ENCODE measurements around the gene SACM1L. TPM values are rescaled to one million over a fixed set of nuclear protein-coding genes. Genes with fewer than 3 reads are reported as not detected.

SACM1L gene
- total and polyA plus RNA-seq, 2 experiments from 2014 or later: 32.8 to 37.5 TPM

GRCh38 chr3:45644063-45644790 lies 45.0 kb upstream of the SACM1L start:
- no peak overlapping the region for H3K27ac ChIP-seq
- no peaks in the 10 kb centered on the region for H3K36me3 ChIP-seq
- TF ChIP-seq, protein P1, sequence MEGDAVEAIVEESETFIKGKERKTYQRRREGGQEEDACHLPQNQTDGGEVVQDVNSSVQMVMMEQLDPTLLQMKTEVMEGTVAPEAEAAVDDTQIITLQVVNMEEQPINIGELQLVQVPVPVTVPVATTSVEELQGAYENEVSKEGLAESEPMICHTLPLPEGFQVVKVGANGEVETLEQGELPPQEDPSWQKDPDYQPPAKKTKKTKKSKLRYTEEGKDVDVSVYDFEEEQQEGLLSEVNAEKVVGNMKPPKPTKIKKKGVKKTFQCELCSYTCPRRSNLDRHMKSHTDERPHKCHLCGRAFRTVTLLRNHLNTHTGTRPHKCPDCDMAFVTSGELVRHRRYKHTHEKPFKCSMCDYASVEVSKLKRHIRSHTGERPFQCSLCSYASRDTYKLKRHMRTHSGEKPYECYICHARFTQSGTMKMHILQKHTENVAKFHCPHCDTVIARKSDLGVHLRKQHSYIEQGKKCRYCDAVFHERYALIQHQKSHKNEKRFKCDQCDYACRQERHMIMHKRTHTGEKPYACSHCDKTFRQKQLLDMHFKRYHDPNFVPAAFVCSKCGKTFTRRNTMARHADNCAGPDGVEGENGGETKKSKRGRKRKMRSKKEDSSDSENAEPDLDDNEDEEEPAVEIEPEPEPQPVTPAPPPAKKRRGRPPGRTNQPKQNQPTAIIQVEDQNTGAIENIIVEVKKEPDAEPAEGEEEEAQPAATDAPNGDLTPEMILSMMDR (IDR thresholded peaks at IDR 0.05; ENCODE audit: low read depth, low read length): no peak
- no peak overlapping the region for H3K4me3 ChIP-seq
- no peaks in the 10 kb centered on the region for H3K27me3 ChIP-seq
- H3K4me1 ChIP-seq (ENCODE audit: low read depth): peaks cover 18% of the 10 kb centered on the region
- DNase-seq (ENCODE audit: low read depth in 1 of 2, low spot score in 1 of 2): peak in 1 of 2 donors; percentile 61
- no peaks in the 10 kb centered on the region for H3K9me3 ChIP-seq (ENCODE audit: low read depth)

DNA sequence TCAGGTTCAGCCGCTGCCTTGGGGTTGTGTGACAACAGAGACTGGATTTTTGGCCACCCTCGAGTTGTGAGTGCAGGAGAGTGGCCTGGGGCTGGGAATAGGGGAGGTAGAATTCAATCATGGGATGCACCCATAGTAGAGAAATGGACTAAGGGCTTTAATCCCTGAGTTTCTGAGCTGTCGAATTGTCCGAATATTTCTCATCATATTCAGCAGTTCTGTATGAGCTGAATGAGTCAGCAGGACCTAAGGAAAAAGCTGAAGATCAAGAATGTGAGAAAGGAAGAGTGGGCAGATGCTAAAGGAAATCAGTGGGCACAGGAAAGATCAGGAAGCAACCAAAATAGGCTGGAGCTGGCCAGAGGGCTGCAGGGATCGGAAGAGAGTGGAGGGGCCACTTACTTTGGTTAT lies 44.4 kb upstream of the SACM1L start:
- DNase-seq (ENCODE audit: low read depth in 1 of 2, low spot score in 1 of 2): peak; percentile 18 to 73
- TF ChIP-seq, protein P1 (IDR thresholded peaks at IDR 0.05; ENCODE audit: low read depth, low read length): no peak
- Histone ChIP-seq H3K36me3 (no peaks in the 10 kb centered on the region), H3K9me3 (ENCODE audit: low read depth) (no peaks in the 10 kb centered on the region), H3K27ac (no peak overlapping the region), H3K4me3 (no peak overlapping the region), H3K4me1 (ENCODE audit: low read depth) (peaks cover 18% of the 10 kb centered on the region), H3K27me3 (no peaks in the 10 kb centered on the region)

GRCh38 chr3:45646051-45646585 lies 43.1 kb upstream of the SACM1L start:
- Histone ChIP-seq H3K27ac (no peak overlapping the region), H3K9me3 (ENCODE audit: low read depth) (no peaks in the 10 kb centered on the region), H3K4me1 (ENCODE audit: low read depth) (peaks cover 18% of the 10 kb centered on the region), H3K4me3 (no peak overlapping the region), H3K36me3 (no peaks in the 10 kb centered on the region), H3K27me3 (no peaks in the 10 kb centered on the region)
- DNase-seq (ENCODE audit: low read depth in 1 of 2, low spot score in 1 of 2): no peak
- TF ChIP-seq, protein P1 (IDR thresholded peaks at IDR 0.05; ENCODE audit: low read depth, low read length): no peak

DNA sequence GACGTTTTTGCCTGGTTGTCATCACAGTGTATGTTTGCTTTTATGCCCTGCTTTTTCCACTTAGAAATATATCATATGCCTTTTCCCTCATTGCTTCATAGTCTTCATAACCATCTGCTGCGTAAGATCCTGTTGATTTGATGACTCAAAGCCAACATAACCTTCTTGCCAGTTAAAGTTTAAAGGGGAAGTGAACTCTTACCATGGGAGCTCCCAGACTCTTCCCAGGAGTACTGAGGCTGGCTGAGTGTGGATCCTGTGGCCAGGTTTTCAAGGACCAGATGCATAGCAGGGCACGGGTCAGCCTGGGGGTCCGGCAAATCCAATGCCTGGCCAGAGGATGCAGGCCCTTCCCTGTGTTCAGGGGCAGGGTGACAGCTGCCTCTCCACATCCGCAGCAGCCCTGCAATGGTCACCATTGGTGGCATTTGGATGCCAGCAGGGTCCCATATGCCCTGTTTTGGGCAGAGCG lies 42.0 kb upstream of the SACM1L start:
- Histone ChIP-seq H3K9me3 (ENCODE audit: low read depth) (no peaks in the 10 kb centered on the region), H3K36me3 (no peaks in the 10 kb centered on the region), H3K27me3 (no peaks in the 10 kb centered on the region), H3K4me1 (ENCODE audit: low read depth) (peaks cover 18% of the 10 kb centered on the region), H3K27ac (no peak overlapping the region), H3K4me3 (no peak overlapping the region)
- DNase-seq (ENCODE audit: low read depth in 1 of 2, low spot score in 1 of 2): peak in 1 of 2 donors; percentile 91
- TF ChIP-seq, protein P1 (IDR thresholded peaks at IDR 0.05; ENCODE audit: low read depth, low read length): no peak

GRCh38 chr3:45653205-45653604 lies 36.0 kb upstream of the SACM1L start:
- TF ChIP-seq, protein P1 (IDR thresholded peaks at IDR 0.05; ENCODE audit: low read depth, low read length): no peak
- Histone ChIP-seq H3K27ac (no peak overlapping the region), H3K4me3 (no peak overlapping the region), H3K27me3 (no peaks in the 10 kb centered on the region), H3K9me3 (ENCODE audit: low read depth) (no peaks in the 10 kb centered on the region), H3K36me3 (no peaks in the 10 kb centered on the region), H3K4me1 (ENCODE audit: low read depth) (no peaks in the 10 kb centered on the region)
- DNase-seq (ENCODE audit: low read depth in 1 of 2, low spot score in 1 of 2): no peak
